Glutamatergic neuron (in vitro differentiated cells): ENCODE results near the gene OSGEPL1. TPM values are rescaled to one million over a fixed set of nuclear protein-coding genes. Genes with fewer than 3 reads are reported as not detected.
"Not testable (repeated sequence)": the region's sequence is repeated elsewhere in the genome, so short reads cannot be mapped to it uniquely, and the experiment has no call there.

Experiments used
- DNase-seq: peaks from one replicate; pipeline ENCODE4 v3.0.0; 2022
- H3K27ac Mint-ChIP-seq: one replicate; pipeline ENCODE4 v1.8.0; 2020; ENCODE audit warnings: mild to moderate bottlenecking, mixed read lengths, inconsistent platforms; ENCODE audit not compliant: unreplicated experiment
- H3K27me3 Mint-ChIP-seq: one replicate; pipeline ENCODE4 v1.8.0; 2020; ENCODE audit warnings: mild to moderate bottlenecking, moderate library complexity, mixed read lengths, inconsistent platforms; ENCODE audit not compliant: unreplicated experiment
- H3K36me3 Mint-ChIP-seq: one replicate; pipeline ENCODE4 v1.8.0; 2020; ENCODE audit warnings: mild to moderate bottlenecking, mixed read lengths, inconsistent platforms; ENCODE audit not compliant: unreplicated experiment
- H3K4me1 Mint-ChIP-seq: one replicate; pipeline ENCODE4 v1.8.0; 2020; ENCODE audit warnings: mild to moderate bottlenecking, low read depth, mixed read lengths, inconsistent platforms; ENCODE audit not compliant: unreplicated experiment
- H3K4me3 Mint-ChIP-seq: one replicate; pipeline ENCODE4 v1.8.0; 2020; ENCODE audit warnings: mild to moderate bottlenecking, mixed read lengths, inconsistent platforms; ENCODE audit not compliant: unreplicated experiment
- H3K9me3 Mint-ChIP-seq: one replicate; pipeline ENCODE4 v1.8.0; 2020; ENCODE audit warnings: mild to moderate bottlenecking, moderate library complexity, mixed read lengths, inconsistent platforms; ENCODE audit not compliant: unreplicated experiment
- total RNA-seq: library from RNA; stranded (reverse); fragmentation: NEBNext Ultra II Directional; extraction: Animal tissue kit (Norgen Biotek cat#: 25700); gene quantifications from one replicate; pipeline ENCODE4 v1.2.1, GENCODE V29; 2021; ENCODE audit not compliant: unreplicated experiment
- TF ChIP-seq, protein P1 (sequence below): fragments of 200-600 bp; sonication (generic); IDR thresholded peaks from one replicate; pipeline ENCODE4 v1.5.0; 2021; ENCODE audit not compliant: partially characterized antibody, unreplicated experiment

OSGEPL1 gene
- total RNA-seq, 1 donor from 2014 or later = 12.5 TPM

- no peak overlapping the region for H3K27ac Mint-ChIP-seq
- no peak for DNase-seq
- H3K9me3 Mint-ChIP-seq = peaks cover 4% of the 10 kb centered on the region
- H3K27me3 Mint-ChIP-seq = no peaks in the 10 kb centered on the region
- no peaks in the 10 kb centered on the region for H3K36me3 Mint-ChIP-seq
- H3K4me1 Mint-ChIP-seq = no peaks in the 10 kb centered on the region
- TF ChIP-seq, protein P1, sequence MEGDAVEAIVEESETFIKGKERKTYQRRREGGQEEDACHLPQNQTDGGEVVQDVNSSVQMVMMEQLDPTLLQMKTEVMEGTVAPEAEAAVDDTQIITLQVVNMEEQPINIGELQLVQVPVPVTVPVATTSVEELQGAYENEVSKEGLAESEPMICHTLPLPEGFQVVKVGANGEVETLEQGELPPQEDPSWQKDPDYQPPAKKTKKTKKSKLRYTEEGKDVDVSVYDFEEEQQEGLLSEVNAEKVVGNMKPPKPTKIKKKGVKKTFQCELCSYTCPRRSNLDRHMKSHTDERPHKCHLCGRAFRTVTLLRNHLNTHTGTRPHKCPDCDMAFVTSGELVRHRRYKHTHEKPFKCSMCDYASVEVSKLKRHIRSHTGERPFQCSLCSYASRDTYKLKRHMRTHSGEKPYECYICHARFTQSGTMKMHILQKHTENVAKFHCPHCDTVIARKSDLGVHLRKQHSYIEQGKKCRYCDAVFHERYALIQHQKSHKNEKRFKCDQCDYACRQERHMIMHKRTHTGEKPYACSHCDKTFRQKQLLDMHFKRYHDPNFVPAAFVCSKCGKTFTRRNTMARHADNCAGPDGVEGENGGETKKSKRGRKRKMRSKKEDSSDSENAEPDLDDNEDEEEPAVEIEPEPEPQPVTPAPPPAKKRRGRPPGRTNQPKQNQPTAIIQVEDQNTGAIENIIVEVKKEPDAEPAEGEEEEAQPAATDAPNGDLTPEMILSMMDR = no peak
- H3K4me3 Mint-ChIP-seq = no peak overlapping the region
These were observed 43.0 kb downstream of the OSGEPL1 start for GRCh38 chr2:189719571-189719970.

GRCh38 chr2:189717593-189717992 lies 45.0 kb downstream of the OSGEPL1 start:
- H3K36me3 Mint-ChIP-seq, H3K4me1 Mint-ChIP-seq, H3K27me3 Mint-ChIP-seq, H3K4me3 Mint-ChIP-seq, H3K9me3 Mint-ChIP-seq, H3K27ac Mint-ChIP-seq, DNase-seq: not testable (repeated sequence)

GRCh38 chr2:189709501-189710221 lies 52.9 kb downstream of the OSGEPL1 start:
- Mint-ChIP-seq H3K4me3 (no peak overlapping the region), H3K4me1 (no peaks in the 10 kb centered on the region), H3K9me3 (peaks cover 4% of the 10 kb centered on the region), H3K27me3 (no peaks in the 10 kb centered on the region), H3K27ac (peak overlapping the region; percentile 36), H3K36me3 (no peaks in the 10 kb centered on the region)
- DNase-seq = no peak
- TF ChIP-seq, protein P1 = no peak

DNA sequence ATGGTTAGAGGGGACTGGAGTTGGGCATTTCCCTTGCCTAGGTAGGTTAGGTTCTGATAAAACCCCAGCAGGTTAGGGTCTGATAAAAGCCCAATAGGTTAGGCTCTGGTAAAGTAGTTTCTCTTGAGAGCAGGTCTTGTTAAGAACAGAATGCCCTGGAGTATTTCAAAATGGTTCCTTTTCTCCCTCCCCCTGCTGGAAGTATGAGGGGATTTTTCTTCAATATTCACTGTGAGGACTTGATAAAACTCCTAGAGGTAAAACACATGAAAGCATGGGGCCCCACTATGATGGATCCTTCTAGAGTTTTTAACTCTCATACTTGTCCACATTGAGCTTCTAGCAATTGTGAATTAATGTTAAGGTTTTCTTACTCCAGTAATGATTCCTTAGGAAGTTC lies 60.5 kb downstream of the OSGEPL1 start:
- H3K4me1 Mint-ChIP-seq = no peaks in the 10 kb centered on the region
- H3K4me3 Mint-ChIP-seq = no peak overlapping the region
- no peaks in the 10 kb centered on the region for H3K27me3 Mint-ChIP-seq
- TF ChIP-seq, protein P1 = peak; percentile 32
- no peak for DNase-seq
- no peak overlapping the region for H3K27ac Mint-ChIP-seq
- H3K9me3 Mint-ChIP-seq = no peaks in the 10 kb centered on the region
- H3K36me3 Mint-ChIP-seq = no peaks in the 10 kb centered on the region

- Mint-ChIP-seq H3K27me3 (no peaks in the 10 kb centered on the region), H3K27ac (no peak overlapping the region), H3K4me3 (no peak overlapping the region), H3K4me1 (no peaks in the 10 kb centered on the region), H3K36me3 (no peaks in the 10 kb centered on the region), H3K9me3 (no peaks in the 10 kb centered on the region)
- DNase-seq = no peak
- TF ChIP-seq, protein P1 = no peak
These were observed 61.9 kb downstream of the OSGEPL1 start for GRCh38 chr2:189700681-189701080.
